NCI-H128 (cell line): ENCODE results near the gene HOXB2.

Experiments used
- DNase-seq: peaks from one replicate; lab custom pipeline; 2025; ENCODE audit not compliant: unreplicated experiment; lab: John Stamatoyannopoulos, UW

The HOXB2 gene

GRCh38 chr17:48566717-48567116, 21.8 kb upstream of the HOXB2 start:
- no peak for DNase-seq

GRCh38 chr17:48565925-48566710, 21.2 kb upstream of the HOXB2 start:
- DNase-seq, result no peak

- no peak for DNase-seq
Observed at GRCh38 chr17:48565022-48565554, 20.2 kb upstream of the HOXB2 start.

- no peak for DNase-seq
Observed at GRCh38 chr17:48564188-48565021, 19.5 kb upstream of the HOXB2 start.

- no peak for DNase-seq
Observed at GRCh38 chr17:48563867-48564187, 18.9 kb upstream of the HOXB2 start.

- no peak for DNase-seq
Observed at GRCh38 chr17:48563385-48563838, 18.5 kb upstream of the HOXB2 start.

GRCh38 chr17:48562934-48563333, 18.0 kb upstream of the HOXB2 start:
- DNase-seq, result no peak

- DNase-seq, result no peak
Observed at GRCh38 chr17:48561884-48562810, 17.2 kb upstream of the HOXB2 start.

- DNase-seq, result no peak
Observed at GRCh38 chr17:48559840-48560817, 15.2 kb upstream of the HOXB2 start.

GRCh38 chr17:48559122-48559839, 14.4 kb upstream of the HOXB2 start:
- no peak for DNase-seq

- DNase-seq, result no peak
Observed at GRCh38 chr17:48558831-48559121, 13.9 kb upstream of the HOXB2 start.

- DNase-seq, result no peak
Observed at GRCh38 chr17:48558057-48558830, 13.3 kb upstream of the HOXB2 start.

- no peak for DNase-seq
Observed at GRCh38 chr17:48556576-48557401, 11.9 kb upstream of the HOXB2 start.

GRCh38 chr17:48556229-48556575, 11.3 kb upstream of the HOXB2 start:
- no peak for DNase-seq

GRCh38 chr17:48555258-48556228, 10.6 kb upstream of the HOXB2 start:
- no peak for DNase-seq

GRCh38 chr17:48554412-48555257, 9.7 kb upstream of the HOXB2 start:
- DNase-seq, result no peak
